NCI-H526 treated with DMSO at 0.1 percent for 48 hours (cell line): ENCODE data around the gene SLC8A2.
"Not testable (repeated sequence)": the region's sequence is repeated elsewhere in the genome, so short reads cannot be mapped to it uniquely, and the experiment has no call there.

ENCODE experiments used
- DNase-seq: peaks from one replicate; lab custom pipeline; 2025; lab: John Stamatoyannopoulos, UW

Gene SLC8A2

DNA sequence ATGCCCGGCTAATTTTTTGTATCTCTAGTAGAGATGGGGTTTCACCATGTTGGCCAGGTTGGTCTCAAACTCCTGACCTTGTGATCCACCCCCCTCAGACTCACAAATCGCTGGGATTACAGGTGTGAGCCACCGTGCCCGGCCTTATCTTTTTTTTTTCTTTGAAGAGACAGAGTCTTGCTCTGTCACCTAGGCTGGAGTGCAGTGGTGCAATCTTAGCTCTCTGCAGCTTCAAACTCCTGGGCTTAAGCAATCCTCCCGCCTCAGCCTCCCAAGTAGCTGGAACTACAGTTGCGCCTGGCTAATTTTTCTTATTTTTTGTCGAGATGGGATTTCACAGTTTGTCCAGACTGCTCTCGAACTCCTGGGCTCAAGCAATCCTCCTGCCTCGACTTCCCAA lies 60.0 kb downstream of the SLC8A2 start:
- not testable (repeated sequence) for DNase-seq

DNA sequence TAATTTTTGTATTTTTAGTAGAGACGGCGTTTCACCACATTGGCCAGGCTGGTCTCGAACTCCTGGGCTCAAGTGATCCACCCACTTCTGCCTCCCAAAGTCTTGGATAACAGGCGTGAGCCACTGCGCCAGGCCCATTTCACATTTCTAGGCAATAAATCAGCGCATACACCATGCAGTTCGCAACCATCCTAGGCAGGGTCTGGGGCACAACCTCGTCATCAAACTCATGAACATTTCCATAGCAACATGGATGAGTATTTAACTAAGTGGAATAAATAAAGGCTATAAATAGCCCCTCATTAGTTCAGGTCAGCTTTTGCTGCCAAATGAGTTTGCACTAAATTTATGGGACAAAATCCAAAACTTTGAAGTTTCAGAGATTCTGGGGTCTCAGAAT lies 60.6 kb downstream of the SLC8A2 start:
- no peak for DNase-seq

DNA sequence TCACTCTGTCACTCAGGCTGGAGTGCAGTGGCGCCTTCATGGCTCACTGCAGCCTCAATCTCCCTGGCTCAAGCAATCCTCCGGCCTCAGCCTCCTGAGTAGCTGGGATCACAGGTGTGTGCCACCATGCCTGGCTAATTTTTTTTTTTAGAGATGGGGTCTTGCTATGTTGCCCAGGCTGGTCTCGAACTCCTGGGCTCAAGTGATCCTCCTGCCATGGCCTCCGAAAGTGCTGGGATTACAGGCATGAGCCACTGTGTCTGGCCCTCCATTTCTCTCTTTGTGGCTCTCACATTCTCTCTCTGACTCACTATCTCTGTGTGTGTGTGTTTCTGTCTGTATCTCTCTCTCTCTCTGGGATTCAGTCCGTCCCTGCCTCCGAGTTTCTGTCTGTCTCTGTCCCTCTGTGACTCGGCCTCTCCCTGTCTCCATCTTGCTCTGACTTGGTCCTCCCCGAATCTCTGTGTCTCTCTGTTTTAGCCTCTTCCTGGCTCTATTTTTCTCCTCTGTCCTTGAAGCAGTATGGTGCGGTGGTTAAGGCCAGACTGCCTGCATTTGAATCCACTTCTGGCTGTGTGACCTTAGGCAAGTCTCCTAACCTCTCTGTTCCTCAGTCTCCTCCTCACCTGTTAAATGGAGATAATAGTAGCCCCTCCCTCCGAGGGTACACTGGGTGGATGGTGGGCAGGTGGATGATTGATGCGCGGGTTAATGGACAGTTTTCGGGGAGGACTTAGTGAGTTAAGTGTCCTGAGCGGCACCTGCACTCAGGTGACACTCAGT lies 63.3 kb downstream of the SLC8A2 start:
- DNase-seq: no peak

DNA sequence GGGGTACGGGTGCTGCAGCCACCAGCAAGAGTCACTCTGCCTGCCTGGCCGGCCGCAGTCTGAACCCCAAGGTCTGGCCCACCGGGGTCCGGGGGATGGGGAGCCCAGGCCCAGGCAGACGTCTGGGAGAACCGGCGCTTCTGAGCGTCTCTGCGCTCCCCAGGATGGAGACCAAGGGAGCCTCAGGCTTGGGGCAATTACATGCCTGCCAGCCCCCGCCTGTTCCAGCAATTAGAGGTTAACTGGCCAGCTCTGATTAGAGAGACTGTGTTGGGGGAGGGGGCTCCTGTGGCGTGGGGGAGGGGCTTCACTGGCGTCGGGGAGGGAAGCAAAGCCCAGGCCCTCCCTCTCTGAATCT lies 64.3 kb downstream of the SLC8A2 start:
- no peak for DNase-seq

DNA sequence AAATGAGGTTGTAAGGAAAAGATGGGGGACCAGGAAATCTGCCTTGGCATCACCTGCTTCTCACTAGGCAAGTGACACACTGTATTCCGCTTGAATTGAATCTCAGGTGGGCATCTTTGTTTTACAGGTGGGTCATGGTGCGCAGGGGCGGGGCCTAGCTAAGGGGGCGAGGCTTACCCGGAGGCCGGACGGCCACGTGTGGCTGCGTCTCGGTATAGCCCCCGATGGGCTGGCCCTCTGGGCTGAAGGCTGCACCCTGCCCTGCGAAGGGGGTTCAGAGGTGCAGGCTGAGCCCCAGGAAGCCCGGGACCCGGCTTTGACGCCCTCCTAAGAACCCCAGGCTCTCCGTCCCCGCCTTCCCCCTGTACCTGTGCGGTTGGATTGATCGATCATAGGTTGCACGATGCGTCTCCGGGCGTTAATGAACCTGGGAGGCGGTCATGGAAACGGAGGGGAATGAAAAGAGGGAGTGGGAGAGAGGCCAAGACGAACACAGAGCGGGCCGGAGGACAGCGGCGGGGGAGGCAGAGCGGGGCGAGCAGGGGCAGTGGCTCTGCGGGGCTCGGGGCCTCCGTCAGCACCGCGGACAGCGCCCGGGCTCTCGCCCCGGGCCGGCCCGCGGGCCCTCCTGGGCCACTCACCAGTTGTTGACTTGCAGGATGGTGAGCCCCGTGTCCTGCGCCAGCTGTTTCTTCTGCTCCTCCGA lies 64.8 kb downstream of the SLC8A2 start:
- no peak for DNase-seq

DNA sequence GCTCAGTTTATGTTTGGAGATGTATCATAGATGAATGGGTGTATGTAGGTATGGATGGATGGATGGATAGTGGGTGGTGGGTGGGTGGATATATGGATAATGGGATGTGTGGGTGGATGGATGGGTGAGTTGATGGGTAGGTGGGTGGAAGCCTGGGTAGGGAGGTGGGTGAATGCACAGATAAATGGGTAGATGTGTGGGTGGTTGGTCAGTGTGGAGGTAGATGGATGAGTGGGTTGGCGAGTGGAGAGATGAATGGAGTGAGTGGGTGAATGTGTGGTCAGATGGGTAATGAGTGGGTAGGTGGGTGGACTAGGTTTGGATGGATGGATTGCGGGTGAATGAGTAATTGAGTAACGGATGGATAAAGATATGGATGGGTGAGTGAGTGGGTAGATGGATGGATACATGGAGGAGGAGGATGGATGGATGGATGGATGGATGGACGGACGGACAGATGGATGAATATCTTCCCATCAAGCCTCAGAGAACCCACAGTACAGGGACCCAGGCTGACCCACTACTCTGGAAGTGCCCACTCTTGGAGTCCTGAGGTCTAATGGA lies 65.8 kb downstream of the SLC8A2 start:
- DNase-seq: no peak

DNA sequence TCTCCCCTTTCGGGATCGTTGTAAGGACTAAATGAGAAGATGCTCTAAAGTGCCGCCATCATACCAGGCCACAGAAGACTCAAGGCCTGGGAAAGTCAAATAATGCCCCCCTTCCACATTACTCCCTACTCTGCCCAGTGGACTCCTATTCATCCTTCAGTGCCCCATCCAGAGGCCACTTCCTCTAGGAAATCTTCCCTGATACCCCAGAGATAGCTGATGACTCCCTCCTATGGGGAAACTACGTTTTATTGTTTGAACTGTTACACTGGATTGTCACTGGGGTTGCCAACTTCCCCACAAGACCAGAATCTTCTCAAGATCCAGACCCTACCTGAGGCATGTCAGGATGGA lies 66.5 kb downstream of the SLC8A2 start:
- DNase-seq: no peak

DNA sequence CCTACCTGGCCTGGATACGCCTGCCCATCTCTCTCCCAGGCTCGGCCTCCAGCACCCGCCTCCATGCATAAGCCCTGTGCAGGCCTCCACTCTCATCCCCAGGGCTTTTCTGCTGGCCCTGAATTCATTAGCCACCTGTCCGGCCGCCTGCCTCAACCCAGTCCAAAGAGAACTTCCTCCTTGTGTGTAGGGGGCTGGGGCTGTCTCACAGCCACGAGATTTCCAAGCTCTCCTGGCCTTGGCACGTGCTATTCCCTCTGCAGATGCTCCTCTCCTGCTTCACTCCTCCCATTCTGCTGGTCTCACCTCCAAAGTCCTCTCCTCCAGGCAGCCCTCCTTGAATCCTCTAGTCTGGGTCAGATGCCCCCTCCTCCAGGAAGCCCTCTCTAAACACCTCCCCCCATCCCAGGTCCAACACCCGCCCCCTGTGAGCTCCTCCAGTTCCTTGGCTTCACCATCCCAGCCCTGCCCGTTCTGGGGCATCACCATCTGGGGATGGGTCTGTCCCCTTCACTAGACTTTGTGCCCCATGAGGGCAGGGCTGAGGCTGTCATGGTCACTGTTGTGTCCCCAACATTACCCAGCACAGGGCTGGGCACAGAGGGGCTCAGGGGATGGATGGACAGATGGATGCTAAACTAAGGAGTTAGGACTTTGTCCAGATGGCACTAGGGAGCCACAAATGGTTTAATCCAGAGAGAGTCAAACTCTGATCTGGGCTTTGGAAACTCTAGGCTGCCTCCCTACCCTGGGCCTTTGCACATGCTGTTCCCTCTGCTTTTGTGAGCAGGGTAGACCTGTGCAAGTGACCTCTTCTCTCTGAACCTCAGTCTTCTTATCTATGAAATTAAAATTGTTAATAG lies 67.1 kb downstream of the SLC8A2 start:
- DNase-seq: no peak

DNA sequence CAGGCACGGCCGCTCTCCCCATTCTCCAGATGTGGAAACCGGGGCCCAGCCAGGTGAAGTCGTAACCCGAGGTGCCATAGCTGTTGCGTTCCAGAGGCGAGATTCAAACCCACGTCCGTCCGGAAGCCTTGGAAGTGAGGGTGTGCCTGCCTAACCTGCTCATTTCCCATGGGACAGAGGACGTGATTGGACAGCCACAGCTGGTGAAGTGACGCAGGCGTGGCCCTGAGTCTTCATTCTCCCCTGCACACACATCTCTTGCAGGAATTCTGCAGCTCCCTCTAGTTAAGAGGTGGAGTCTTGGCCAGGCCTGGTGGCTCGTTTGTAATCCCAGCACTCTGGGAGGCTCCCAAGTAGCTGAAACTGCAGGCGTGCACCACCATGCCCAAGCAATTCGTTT lies 69.2 kb downstream of the SLC8A2 start:
- DNase-seq: no peak

DNA sequence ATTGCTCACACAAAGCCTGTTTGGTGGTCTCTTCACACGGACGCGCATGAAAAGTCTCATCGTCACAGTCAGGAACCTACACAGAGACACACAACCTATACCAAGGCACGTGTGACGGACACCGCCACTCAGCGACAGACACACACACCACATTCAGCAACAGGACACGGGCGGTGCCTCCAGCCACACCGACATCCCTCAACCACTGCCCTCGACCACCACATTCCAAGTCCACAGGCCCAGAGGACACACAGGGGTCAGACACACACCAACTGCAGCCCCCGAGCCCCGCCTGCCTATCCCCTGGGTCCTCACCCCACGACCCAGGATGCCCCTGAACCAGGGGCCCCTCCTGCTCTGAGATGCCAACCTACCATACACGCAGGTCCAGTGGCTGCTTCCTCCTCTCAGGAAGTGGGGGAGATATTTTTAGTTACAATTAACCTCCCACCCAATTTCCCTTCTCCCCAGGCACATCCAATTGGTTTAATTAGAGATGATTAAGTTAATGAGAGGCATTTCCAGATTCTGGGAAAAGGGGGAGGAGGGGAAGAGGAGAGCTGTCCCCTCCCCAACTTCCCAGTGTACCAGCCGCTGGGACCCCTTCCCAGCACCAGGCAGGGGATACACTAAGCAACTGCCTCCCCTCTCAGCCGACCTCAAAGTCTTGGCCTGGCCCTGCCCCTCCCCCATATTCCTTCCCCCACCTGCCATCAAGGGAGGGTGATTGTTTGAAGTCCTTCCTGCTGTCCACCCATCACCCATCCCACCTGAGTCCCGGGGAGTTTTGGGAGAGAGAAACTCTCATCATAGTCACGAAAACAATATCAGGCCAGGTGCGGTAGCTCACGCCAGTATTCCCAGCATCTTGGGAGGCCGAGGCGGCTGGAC lies 72.7 kb downstream of the SLC8A2 start:
- no peak for DNase-seq

DNA sequence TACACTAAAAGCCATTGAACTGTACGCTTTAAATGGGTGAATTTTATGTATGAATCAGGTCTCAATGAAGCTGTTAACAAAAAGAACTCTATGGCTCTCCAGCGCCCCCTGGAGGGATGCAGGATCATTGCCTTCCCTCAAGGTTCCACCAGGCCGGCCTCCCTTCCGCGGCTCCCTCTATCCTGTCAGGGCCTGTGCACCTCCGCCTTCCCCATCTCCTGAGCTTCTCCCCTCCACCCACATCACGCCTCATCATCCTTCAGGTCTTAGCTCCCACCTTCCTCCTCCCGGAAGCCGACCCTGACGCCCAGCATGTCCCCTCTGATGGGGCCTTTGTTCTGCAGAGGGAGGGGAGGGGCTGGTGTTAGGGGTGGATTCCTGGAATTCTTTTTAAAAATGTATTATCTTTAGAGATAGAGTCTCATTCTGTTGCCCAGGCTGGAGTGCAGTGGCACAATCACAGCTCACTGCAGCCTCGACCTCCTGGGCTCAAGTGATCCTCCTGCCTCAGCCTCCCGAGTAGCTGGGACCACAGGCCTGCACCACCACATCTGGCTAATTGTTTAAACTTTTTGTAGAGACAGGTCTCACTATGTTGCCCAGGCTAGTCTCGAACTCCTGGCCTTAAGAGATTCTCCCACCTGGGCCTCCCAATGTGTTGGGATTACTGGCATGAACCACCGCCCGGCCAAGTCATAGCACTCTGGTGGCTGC lies 80.0 kb downstream of the SLC8A2 start:
- DNase-seq: no peak

DNA sequence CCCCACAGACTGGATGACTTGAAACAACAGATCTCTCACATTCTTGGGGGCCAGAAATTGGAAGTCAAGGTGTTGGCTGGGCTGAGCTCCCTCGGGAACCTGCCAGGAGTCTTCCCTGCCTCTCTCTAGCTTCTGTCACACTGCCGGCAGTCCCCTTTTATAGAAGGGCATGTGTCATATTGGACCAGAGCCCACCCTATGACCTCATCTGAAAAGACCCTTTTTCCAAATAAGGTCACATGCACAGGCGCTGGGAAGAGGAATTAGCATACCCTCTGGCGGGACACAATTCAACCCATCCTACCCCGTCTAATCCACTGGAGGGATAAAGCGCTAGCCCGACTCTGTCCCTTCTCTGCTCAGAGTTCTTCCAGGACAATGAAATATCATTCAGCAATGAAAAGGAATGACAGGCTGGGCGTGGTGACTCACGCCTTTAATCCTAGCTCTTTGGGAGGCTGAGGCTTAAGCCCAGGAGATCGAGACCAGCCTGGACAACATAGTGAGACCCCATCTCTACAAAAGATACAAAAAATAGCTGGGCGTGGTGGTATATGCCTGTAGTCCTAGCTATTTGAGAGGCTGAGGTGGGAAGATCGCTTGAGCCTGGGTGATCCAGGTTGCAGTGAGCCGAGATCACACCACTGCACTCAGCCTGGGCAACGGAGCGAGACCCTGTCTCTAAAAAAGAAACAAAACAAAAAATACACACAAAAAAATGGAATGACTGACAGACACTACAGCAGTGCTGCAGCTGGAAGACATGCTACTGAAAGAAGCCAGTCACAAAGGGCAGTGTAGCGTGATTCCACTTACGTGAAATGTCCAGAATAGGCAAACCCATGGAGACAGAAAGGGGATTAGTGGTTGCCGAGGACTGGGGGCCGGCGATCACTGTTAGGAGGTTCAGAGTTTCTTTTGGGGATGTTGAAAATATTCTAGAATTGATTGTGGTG lies 80.9 kb downstream of the SLC8A2 start:
- DNase-seq: no peak

DNA sequence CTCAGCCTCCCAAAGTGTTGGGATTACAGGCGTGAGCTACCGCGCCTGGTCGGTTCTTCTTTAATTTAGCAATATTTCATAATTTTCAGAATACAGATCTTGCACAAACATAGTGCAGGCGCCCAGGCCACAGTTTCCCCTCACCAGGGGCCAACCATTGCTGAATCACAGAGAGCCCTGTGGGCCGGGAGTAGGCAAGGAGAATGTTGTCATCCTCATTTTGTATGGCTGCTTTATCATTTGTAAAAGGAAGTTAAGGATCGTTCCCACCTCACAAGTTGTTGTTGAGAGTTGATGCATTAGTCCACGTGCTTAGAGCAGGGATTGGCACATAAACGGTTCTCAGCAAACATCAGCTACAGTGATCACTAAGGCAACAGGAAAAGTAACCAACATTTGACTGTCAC lies 82.5 kb downstream of the SLC8A2 start:
- no peak for DNase-seq

DNA sequence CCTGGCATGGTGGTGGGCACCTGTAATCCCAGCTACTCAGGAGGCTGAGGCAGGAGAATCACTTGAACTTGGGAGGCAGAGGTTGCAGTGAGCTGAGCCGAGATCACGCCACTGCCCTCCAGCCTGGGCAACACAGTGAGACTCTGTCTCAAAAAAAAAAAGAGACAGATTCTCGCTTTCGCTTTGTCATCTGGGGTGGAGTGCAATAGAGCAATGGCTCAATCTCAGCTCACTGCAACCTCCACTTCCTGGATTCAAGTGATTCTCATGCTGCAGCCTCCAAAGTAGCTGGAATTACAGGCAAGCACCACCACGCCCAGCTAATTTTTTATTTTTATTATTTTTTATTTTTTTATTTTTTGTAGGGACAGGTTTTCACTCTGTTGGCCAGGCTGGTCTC lies 83.0 kb downstream of the SLC8A2 start:
- not testable (repeated sequence) for DNase-seq

DNA sequence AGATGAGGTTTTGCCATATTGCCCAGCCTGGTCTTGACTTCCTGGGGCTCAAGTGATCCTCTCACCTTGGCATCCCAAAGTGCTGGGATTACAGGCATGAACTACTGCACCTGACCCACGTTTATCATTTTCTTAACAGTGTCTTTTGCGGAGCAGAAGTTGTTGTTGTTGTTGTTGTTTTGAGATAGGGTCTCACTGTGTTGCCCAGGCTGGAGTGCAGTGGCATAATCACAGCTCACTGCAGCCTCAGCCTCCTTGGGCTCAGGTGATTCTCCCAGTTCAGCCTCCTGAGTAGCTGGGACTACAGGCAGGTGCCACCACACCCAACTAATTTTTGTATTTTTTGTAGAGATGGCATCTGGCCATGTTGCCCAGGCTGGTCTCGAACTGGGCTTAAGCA lies 84.1 kb downstream of the SLC8A2 start:
- DNase-seq: not testable (repeated sequence)

DNA sequence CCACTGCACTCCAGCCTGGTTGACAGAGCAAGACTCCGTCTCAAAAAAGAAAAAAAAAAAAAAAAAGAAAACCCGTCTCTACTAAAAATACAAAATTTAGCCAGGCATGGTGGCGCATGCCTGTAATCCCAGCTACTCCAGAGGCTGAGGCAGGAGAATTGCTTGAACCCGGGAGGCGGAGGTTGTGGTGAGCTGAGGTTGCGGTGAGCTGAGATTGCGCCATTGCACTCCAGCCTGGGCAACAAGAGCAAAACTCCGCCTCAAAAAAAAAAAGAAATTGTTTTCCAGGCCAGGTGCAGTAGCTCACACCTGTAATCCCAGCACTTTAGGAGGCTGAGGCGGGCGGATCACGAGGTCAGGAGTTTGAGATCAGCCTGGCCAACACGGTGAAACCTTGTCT lies 85.1 kb downstream of the SLC8A2 start:
- not testable (repeated sequence) for DNase-seq

DNA sequence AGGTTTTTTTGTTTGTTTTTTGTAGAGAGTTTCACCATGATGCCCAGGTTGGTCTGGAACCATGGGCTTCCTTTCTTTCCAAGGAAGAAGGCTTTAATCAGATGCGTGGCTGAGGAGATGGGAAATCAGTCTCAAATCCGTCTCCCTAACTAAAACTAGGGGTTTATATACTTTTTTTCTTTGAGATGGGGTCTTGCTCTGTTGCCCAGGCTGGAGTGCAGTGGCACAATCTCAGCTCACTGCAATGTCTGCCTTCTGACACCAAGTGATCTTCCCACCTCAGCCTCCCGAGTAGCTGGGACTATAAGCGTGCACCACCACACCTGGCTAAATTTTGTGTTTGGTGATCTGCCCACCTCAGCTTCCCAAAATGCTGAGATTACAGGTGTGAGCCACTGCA lies 87.2 kb downstream of the SLC8A2 start:
- DNase-seq: not testable (repeated sequence)

DNA sequence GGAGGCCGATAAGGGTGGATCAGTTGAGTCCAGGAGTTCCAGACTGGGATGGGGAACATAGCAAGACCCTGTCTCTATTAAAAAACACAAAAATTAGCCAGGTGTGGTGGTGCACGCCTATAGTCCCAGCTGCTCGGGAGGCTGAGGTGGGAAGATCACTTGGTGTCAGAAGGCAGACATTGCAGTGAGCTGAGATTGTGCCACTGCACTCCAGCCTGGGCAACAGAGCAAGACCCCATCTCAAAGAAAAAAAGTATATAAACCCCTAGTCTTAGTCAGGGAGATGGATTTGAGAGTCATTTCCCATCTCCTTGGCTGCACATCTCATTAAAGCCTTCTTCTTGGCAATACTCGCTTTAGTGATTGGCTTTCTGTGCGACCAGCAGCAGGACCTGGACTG lies 87.8 kb downstream of the SLC8A2 start:
- not testable (repeated sequence) for DNase-seq

DNA sequence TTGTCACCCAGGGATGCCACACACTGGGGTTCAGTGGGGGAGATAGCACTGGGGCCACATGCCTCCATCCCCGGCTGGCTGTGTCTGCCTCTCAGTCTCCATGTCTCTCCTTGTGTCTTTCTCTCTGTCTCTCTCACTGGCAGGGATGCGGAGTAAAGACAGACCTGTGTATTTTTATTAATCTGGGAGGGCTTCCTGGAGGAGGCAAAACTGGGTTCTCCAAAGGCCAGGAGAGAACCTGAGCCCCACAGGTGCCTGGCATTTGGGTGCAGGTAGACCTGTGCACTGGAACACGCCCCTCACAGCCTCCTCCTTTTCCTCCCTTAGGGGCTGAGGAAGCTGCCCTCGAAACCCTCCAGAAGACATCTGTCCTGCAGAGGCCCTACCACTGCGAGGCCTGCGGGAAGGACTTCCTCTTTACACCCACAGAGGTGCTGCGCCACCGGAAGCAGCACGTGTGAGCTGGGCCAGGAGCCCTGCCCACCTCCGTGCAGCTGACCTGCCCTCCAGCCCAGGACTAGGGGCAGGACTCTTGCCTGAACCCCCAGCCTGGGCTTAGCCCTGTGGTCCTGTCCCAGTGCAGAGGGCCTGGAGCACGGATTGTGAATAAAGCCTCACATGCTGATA lies 89.9 kb downstream of the SLC8A2 start:
- no peak for DNase-seq
